Stimulated activated CD4-positive, alpha-beta T cell treated with anti-CD3 and anti-CD28 coated beads, Interleukin-12 subunit alpha, Interleukin-12 subunit beta, amount 100 ng/mL, for 4 hours (primary cell): Measurements from ENCODE around the gene VAPA.

Experiments used
- DNase-seq: peaks from one replicate; pipeline ENCODE4 v3.0.0-alpha.2; 2020

VAPA gene

DNA sequence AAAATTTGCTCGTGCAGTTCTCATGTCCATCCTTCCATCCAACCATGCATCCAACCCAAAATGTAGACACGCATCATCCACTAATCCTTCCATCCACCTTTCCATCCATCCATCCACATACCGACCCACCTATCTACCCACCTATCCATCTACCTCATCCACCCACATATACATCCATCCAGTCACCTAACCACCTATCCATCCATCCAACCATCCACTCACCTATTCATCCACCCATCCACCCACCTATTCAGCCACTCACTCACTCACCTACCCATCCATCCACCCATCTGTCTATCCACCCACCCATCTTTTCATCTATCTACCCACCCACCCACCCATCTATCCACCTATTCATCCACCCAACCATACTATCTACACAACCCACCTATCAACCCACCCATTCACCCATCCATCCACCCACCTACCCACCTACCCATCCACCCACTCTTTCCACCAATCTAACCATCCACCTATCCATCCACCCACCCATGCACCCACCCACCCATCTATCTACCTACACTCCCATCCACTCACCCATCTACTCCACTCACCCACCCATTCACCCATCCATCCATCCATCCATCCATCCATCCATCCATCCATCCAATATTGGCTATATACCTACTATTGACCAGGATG lies 94.3 kb downstream of the VAPA start:
- DNase-seq, result no peak
